HG03060 (cell line): Measurements from ENCODE around the gene NAA11.
"Not testable (repeated sequence)": the region's sequence is repeated elsewhere in the genome, so short reads cannot be mapped to it uniquely, and the experiment has no call there.

Source experiments
- ATAC-seq: cut with Tn5 transposase; IDR thresholded peaks from one replicate; pipeline ENCODE4 v1.9.1; 2021; ENCODE audit warnings: low read depth, moderate number of reproducible peaks; ENCODE audit not compliant: unreplicated experiment

NAA11 gene

GRCh38 chr4:79311279-79311678 is 14.6 kb downstream of the NAA11 start:
- no peak for ATAC-seq

- ATAC-seq, result no peak
These were observed 16.9 kb downstream of the NAA11 start for GRCh38 chr4:79308971-79309370.

GRCh38 chr4:79308137-79308536 is 17.7 kb downstream of the NAA11 start:
- ATAC-seq, result no peak

- ATAC-seq, result no peak
These were observed 19.1 kb downstream of the NAA11 start for GRCh38 chr4:79306795-79307194.

GRCh38 chr4:79300280-79300679 is 25.6 kb downstream of the NAA11 start:
- ATAC-seq, result no peak

- no peak for ATAC-seq
These were observed 27.4 kb downstream of the NAA11 start for GRCh38 chr4:79298484-79298883.

GRCh38 chr4:79298027-79298426 is 27.8 kb downstream of the NAA11 start:
- ATAC-seq, result no peak

- ATAC-seq, result no peak
These were observed 28.4 kb downstream of the NAA11 start for GRCh38 chr4:79297479-79297878.

- no peak for ATAC-seq
These were observed 29.0 kb downstream of the NAA11 start for GRCh38 chr4:79296768-79297428.

GRCh38 chr4:79295086-79295485 is 30.8 kb downstream of the NAA11 start:
- no peak for ATAC-seq

- ATAC-seq, result no peak
These were observed 31.8 kb downstream of the NAA11 start for GRCh38 chr4:79294064-79294463.

- no peak for ATAC-seq
These were observed 33.9 kb downstream of the NAA11 start for GRCh38 chr4:79292008-79292407.

- ATAC-seq, result no peak
These were observed 35.5 kb downstream of the NAA11 start for GRCh38 chr4:79290376-79290775.

- no peak for ATAC-seq
These were observed 37.7 kb downstream of the NAA11 start for GRCh38 chr4:79288185-79288584.

GRCh38 chr4:79287718-79288117 is 38.1 kb downstream of the NAA11 start:
- ATAC-seq, result no peak

- no peak for ATAC-seq
These were observed 38.8 kb downstream of the NAA11 start for GRCh38 chr4:79287076-79287475.

GRCh38 chr4:79281566-79282359 is 44.1 kb downstream of the NAA11 start:
- ATAC-seq, result no peak

- ATAC-seq, result not testable (repeated sequence)
These were observed 48.4 kb downstream of the NAA11 start for GRCh38 chr4:79277467-79277866.

GRCh38 chr4:79273915-79274314 is 51.9 kb downstream of the NAA11 start:
- ATAC-seq, result no peak

- ATAC-seq, result no peak
These were observed 53.1 kb downstream of the NAA11 start for GRCh38 chr4:79272761-79273160.

- ATAC-seq, result no peak
These were observed 53.7 kb downstream of the NAA11 start for GRCh38 chr4:79272126-79272525.

- no peak for ATAC-seq
These were observed 58.2 kb downstream of the NAA11 start for GRCh38 chr4:79267671-79268070.
